HUES6 (cell line): ENCODE results near the gene RFX2.
"Not testable (repeated sequence)": the region's sequence is repeated elsewhere in the genome, so short reads cannot be mapped to it uniquely, and the experiment has no call there.

Experiments used
- H3K27ac ChIP-seq: 2 replicates; pipeline ENCODE4 v1.7.0; 2013; ENCODE audit warnings: low read depth, mild to moderate bottlenecking, low read length, inconsistent platforms
- H3K27me3 ChIP-seq: 2 replicates; pipeline ENCODE4 v1.6.1; 2013; ENCODE audit warnings: low read length; ENCODE audit not compliant: control insufficient read depth, insufficient read depth
- H3K36me3 ChIP-seq: 2 replicates; pipeline ENCODE4 v1.6.1; 2013; ENCODE audit warnings: low read length; ENCODE audit not compliant: control insufficient read depth, insufficient read depth
- H3K4me1 ChIP-seq: 2 replicates; pipeline ENCODE4 v1.6.1; 2013; ENCODE audit warnings: low read length; ENCODE audit not compliant: control insufficient read depth, insufficient read depth
- H3K4me3 ChIP-seq: 2 replicates; pipeline ENCODE4 v1.5.1; 2013; ENCODE audit warnings: low read depth, low read length
- H3K9ac ChIP-seq: one replicate; pipeline ENCODE4 v1.6.1; 2013; ENCODE audit warnings: mild to moderate bottlenecking, low read length
- H3K9me3 ChIP-seq: 2 replicates; pipeline ENCODE4 v1.6.1; 2013; ENCODE audit warnings: low read depth, low read length; ENCODE audit not compliant: control insufficient read depth, insufficient read depth

RFX2 gene

DNA sequence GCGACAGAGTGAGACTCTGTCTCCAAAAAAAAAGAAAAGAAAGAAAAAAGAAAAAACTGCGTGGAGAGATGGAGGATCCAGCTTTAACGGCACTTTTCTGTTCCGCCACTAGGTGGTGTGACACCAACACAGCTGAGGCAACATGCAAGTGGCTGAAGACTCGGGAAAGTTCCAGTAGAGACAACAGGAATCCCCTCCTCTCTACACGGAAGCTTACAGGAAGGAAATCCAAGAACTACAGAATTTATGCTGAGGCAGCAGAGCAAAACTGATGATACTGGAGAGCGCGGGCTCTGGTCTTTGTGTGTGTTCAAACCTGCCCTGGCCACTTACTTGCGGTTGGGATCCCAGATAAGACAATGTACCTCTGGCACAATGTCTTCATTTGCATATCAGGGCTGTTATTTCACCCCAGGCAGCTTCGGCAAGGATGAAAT lies 142.3 kb downstream of the RFX2 start:
- H3K9ac ChIP-seq: no peak overlapping the region
- peaks cover 29% of the 10 kb centered on the region for H3K4me1 ChIP-seq
- H3K9me3 ChIP-seq: no peaks in the 10 kb centered on the region
- H3K36me3 ChIP-seq: peaks cover 6% of the 10 kb centered on the region; the same call in 1 of the 2 replicates
- H3K27ac ChIP-seq: no peak overlapping the region
- H3K27me3 ChIP-seq: no peaks in the 10 kb centered on the region
- no peak overlapping the region for H3K4me3 ChIP-seq

DNA sequence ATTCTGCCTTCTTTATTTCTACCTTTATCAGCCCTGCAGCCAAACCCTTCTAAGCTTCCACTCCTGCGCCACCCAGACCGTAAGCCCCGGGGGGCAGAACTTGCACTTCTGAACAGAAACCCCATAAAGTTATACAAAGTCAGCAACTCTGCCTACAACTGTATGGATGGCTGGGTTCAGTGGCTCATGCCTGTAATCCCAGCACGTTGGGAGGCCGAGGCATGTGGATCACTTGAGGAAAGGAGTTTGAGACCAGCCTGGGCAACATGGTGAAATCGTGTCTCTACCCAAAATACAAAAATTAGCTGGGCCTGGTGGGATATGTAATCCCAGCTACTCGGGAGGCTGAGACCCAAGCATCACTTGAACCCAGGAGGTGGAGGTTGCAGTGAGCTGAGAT lies 142.7 kb downstream of the RFX2 start:
- Histone ChIP-seq H3K9me3 (no peaks in the 10 kb centered on the region), H3K36me3 (peaks cover 6% of the 10 kb centered on the region; the same call in 1 of the 2 replicates), H3K4me1 (peaks cover 31% of the 10 kb centered on the region), H3K9ac (no peak overlapping the region), H3K27me3 (no peaks in the 10 kb centered on the region), H3K27ac (no peak overlapping the region), H3K4me3 (no peak overlapping the region)

DNA sequence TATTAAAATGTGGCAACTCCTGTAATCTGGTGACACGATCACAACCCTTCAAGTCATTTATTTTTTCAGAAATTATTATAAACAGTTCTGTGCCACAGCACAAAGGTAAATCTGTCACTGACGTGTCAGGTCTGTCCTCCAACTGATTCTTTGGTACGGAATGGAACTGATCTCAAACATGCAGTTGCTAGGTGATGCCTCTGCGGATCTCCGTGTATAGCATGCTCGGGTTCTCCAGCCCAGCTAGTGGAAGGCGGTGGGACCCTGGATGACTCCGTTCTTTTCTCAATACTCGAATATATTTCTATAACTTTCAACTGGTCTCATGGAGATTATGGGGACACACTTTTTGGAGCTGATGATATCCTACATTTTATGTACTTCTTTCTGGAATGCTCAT lies 143.4 kb downstream of the RFX2 start:
- no peak overlapping the region for H3K4me3 ChIP-seq
- H3K4me1 ChIP-seq: peaks cover 38% of the 10 kb centered on the region
- peaks cover 6% of the 10 kb centered on the region; the same call in 1 of the 2 replicates for H3K36me3 ChIP-seq
- no peaks in the 10 kb centered on the region for H3K9me3 ChIP-seq
- H3K9ac ChIP-seq: no peak overlapping the region
- H3K27ac ChIP-seq: no peak overlapping the region
- no peaks in the 10 kb centered on the region for H3K27me3 ChIP-seq

DNA sequence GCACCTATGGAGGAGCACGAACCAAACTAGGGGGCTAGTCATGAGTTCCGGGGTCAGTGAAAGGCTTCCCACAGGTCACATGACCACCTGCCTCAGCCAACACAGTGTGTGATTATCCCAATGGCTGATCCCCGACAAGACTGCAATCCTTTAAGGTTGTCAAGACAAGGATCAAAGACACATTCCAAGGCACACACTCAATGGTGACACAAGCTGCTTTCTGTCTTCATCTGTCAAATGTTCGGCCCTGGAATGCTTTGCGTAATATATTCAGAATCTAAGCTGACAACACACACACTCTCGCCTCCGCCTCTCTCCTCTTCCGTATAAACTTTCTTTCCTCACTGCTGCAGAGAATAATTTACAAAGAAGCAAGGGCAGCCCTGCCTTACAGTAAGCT lies 144.1 kb downstream of the RFX2 start:
- Histone ChIP-seq H3K27ac (no peak overlapping the region), H3K9ac (no peak overlapping the region), H3K9me3 (no peaks in the 10 kb centered on the region), H3K36me3 (peaks cover 6% of the 10 kb centered on the region; the same call in 1 of the 2 replicates), H3K27me3 (no peaks in the 10 kb centered on the region), H3K4me3 (no peak overlapping the region), H3K4me1 (peaks cover 41% of the 10 kb centered on the region)

DNA sequence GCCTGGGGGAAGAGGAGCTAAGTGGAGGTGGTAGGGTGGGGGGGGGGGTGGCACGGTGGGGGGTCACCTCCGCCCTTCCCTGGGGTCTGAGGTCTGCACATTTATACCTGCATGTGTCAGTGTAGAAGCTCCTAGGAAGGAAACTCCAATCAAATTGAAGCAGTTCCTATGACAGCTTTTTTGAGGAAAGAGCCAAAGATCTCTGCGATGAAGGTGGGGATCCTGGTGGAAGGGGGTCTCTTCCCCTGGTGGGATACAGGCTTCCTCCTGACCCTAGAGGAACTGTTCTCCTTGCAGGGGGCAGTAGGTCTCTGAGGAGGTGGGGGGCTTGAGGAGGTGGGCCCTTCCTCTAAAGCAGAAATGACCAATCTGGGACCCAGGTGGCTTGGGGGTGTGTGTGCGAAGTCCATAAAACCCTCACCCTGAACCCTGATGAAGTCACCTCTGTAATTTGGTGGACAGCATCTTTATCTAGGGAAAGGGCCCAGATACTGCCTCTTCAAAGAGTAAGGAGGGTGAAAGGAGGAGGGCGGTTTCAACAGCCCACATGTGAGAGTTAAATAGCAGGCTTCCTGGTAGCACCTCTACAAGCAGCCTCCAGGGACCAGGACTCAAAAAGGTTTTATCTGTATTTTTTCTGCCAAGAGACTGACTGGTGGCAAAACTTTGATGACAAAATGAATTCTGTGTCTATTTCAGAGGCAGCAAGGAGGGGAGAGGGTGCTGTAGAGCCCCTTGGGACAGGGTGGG lies 145.3 kb downstream of the RFX2 start:
- H3K9me3 ChIP-seq: no peaks in the 10 kb centered on the region
- no peak overlapping the region for H3K4me3 ChIP-seq
- no peak overlapping the region for H3K9ac ChIP-seq
- no peaks in the 10 kb centered on the region for H3K27me3 ChIP-seq
- H3K27ac ChIP-seq: no peak overlapping the region
- H3K4me1 ChIP-seq: peaks cover 47% of the 10 kb centered on the region
- peaks cover 6% of the 10 kb centered on the region; the same call in 1 of the 2 replicates for H3K36me3 ChIP-seq

DNA sequence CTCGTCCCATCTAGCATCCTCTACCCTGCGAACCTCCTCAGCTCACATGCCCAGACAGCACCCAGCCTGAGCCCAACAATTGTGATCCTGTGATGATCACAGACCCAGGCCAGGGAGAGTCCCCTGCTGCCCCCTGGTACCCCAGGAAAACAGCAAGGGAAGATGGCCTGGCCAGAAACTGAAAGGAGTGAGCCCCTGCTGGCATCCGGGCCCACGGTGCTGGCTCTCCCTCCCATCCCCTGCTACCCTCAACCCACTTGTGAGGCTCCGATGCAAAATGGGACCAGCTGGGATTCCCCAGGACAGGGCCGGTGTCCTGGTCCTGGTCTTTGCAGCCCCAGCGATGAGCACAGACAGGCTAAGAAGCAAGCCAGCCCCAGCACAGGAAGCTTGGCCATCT lies 146.4 kb downstream of the RFX2 start:
- Histone ChIP-seq H3K4me3 (no peak overlapping the region), H3K27me3 (no peaks in the 10 kb centered on the region), H3K27ac (no peak overlapping the region), H3K9me3 (no peaks in the 10 kb centered on the region), H3K36me3 (peaks cover 3% of the 10 kb centered on the region; the same call in 1 of the 2 replicates), H3K9ac (no peak overlapping the region), H3K4me1 (peaks cover 51% of the 10 kb centered on the region)

DNA sequence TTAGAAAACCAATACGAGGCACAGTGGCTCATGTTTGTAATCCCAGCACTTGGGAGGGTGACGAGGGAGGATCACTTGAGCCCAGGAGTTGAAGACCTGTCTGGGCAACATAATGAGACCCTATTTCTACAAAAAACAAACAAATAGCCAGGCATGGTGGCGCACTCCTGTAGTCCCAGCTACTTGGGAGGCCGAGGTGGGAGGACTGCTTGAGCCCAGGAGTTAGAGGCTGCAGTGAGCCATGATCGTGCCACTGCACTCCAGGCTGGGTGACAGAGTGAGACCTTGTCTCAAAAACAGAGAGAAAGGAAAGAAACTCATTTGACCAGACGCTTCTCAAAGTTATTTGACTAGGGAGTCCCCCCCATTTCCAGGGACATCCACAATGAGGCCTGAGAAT lies 147.0 kb downstream of the RFX2 start:
- not testable (repeated sequence) for H3K9ac ChIP-seq, H3K27ac ChIP-seq, H3K9me3 ChIP-seq, H3K36me3 ChIP-seq, H3K4me3 ChIP-seq, H3K27me3 ChIP-seq
- peaks cover 51% of the 10 kb centered on the region for H3K4me1 ChIP-seq

DNA sequence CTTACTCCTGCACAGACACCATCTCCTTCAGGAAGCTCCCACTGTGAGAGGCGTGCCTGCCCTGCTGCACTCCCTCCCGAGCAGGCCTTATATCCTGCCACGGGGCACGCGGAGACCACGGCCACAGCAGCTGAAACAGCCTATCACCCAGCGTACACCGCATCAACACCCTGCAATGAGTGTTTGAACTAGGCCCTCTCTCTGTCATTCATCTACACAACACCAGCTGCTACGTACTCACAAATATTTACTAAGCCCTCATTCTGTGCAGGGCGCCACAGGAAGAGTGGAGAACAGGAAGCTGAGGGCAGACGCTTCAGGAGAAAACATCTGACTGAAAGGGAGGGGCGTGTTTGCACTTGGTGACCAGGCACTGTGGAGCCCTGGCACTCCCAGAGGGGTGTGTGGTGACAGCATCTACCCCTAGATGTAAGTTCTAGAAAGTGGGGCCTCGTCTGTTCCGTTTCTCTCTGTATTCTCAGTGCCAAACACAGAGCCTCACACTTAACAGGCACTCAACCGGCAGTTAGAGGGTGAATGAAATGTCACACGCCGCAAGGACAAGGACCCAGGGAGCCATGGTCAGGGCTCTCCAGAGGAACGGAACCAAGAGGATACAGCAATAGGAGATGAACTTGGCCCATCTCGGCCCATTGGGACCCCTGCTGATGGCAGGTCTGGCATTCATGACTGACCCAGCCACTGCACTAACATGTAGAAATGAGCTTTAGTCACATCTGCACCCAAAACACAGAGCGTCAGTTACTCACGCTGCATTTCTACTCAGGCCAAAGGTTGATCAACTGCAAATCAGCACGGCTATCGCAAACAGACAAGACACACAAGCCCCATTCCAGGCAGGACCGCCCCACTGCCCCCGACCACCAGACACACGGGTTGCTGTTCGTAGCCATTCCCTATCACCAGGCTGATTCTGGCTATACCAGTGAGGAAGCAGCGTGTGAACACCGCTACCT lies 148.0 kb downstream of the RFX2 start:
- Histone ChIP-seq H3K4me3 (no peak overlapping the region), H3K36me3 (peaks cover 3% of the 10 kb centered on the region; the same call in 1 of the 2 replicates), H3K9ac (no peak overlapping the region), H3K27ac (no peak overlapping the region), H3K4me1 (peaks cover 52% of the 10 kb centered on the region), H3K27me3 (no peaks in the 10 kb centered on the region), H3K9me3 (no peaks in the 10 kb centered on the region)

DNA sequence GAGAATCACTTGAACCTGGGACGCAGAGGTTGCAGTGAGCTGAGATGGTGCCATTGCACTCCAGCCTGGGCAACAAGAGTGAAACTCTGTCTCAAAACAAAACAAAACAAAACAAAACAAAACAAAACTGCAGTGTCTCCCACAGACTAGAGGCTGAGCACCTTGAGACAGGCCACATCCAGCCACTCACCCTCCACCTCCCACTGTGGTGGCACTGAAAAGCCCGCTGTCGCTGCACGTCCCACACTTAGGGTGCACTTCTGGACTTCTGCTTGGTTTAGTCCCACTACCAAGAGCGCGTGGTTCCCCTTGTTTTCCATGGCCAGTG lies 148.7 kb downstream of the RFX2 start:
- H3K27me3 ChIP-seq, H3K9me3 ChIP-seq, H3K36me3 ChIP-seq, H3K9ac ChIP-seq, H3K4me3 ChIP-seq, H3K27ac ChIP-seq: not testable (repeated sequence)
- H3K4me1 ChIP-seq: peaks cover 59% of the 10 kb centered on the region

DNA sequence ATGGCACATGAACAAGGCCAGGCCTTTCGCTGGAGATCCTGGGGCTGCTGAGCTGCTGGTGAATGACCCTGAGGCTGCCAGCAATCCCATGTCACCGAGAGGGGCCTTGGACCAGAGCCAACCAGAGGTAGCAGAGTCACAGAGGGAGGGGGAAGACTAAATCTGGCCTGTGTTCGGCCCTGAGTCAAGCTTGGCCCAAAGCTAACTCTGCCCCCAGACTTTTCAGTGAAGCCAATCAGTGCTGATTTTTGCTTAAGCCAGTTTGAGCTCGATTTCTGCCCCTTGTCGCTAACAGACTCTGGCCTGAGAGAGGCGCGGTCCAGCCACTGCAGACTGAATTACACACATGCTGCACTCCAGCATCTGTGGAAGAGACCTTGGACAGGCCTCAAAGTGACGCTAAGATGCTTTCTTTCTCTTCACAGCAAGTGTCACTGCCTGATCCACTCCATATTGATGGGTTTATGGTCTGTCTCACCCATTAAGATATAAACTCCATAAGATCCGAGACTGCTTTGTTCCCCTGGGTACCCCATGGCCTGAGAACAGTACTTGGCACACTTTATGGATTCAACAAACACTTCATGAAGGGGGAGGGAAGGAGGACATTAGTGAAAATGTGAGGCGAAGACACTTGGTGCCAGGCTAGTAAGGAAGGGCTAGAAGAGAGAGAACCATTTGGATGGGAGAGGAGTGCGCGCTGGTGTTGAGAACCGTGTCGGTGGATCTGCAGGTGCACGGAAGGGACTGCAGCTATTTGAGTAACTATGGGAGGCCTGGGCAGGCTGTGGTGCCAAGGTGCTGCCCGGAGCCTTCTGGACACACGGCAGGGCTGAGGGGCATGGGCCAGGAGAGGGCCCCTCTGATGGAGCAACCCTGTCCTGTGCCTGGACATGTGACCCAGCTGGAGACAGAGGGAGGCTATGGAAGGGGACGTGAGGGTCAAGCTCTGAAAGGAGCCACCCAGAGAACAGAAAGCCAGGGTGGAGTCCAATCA lies 150.0 kb downstream of the RFX2 start:
- peaks cover 69% of the 10 kb centered on the region for H3K4me1 ChIP-seq
- no peak overlapping the region for H3K27ac ChIP-seq

More for the DNA sequence above, 150.0 kb downstream of the RFX2 start:
- Histone ChIP-seq H3K4me3 (no peak overlapping the region), H3K27me3 (no peaks in the 10 kb centered on the region), H3K9me3 (no peaks in the 10 kb centered on the region), H3K36me3 (no peaks in the 10 kb centered on the region), H3K9ac (no peak overlapping the region)
